Measurements from ENCODE around the gene DNMT3A. TPM values are rescaled to one million over a fixed set of nuclear protein-coding genes. Genes with fewer than 3 reads are reported as not detected.

Gene DNMT3A
- total RNA-seq, 2 experiments from 2014 or later = 87.1 to 87.6 TPM

DNA sequence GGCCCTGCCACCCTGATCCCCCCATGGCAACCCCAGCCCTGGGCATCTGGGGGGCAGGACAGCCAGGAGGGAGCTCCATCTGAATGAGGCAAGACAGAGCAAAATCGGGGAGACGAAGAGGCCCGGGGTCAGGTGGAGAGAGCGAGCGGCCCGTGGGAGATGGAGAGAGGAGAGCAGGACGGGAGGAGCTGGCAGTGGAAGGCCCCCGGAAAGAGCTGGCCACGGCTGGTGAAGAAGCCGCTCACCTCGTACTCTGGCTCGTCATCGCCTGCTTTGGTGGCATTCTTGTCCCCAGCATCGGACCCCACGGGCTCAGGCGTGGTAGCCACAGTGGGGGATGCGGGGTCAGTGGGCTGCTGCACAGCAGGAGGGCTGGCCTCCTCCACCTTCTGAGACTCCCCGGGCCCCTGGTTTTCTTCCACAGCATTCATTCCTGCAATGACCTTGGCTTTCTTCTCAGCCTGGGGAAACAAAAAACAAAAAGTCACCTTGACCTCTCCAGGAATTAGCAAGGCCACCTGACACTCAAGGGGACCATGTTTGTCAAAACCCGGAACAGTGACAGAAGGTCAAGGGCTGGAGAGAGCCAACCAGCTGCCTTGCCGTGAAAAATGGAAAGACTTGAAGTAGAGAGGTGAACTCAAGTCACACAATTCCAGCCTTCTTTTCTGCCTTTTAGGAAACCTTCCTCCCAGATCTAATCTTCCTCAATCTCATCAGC, 93.8 kb downstream of the DNMT3A start:
- POLR2A ChIA-PET = no interaction called here
- CTCF ChIA-PET = no interaction called here

DNA sequence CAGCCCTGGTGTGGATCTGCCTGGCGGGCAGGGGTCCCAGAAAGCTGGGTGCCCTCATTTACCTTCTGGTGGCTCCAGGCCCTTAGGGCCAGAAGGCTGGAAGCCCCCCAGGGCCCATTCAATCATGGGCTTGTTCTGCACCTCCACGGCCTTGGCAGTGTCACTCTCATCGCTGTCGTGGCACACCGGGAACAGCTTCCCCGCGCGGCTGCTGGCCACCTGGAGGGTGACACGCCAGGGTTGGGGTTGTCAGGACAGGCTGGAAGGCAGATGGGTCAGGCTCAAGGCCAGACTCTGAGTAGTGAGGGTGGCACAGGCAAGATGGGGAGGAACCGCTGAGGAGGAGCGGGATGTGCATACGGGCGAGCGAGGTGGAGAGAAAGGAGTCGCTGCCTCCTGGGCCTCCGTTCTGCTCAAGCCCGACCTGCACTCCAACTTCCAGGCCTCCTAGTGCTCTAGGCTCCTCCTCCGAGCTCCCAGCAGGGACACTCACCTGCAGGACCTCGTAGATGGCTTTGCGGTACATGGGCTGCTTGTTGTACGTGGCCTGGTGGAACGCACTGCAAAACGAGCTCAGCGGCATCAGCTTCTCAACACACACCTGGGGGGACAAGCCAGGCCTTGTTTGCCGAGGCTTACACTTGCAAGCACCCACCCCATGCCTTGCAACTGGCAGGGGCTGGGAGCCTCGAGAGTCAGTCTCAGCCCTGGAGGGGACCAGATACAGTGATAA, 95.0 kb downstream of the DNMT3A start:
- ChIA-PET POLR2A (no interaction called here), CTCF (no interaction called here)

DNA sequence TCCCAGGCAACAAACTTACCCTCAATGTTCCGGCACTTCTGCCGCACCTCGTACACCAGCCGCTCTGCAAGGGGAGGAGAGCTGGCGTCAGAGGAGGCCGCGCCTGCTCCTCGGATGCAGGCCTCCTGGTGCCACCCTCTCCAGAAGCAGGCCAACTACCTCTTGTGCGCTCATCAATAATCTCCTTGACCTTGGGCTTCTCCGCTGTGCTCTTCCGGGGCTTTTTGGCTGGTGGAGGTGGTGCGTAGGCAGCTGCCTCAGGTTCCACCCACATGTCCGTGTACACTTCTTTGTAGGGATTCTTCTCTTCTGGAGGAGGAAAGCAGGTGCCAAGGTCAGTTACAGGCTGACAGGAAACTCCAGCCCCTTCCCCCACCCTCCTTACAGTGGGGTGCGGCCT, 95.7 kb downstream of the DNMT3A start:
- ChIA-PET POLR2A (no interaction called here), CTCF (no interaction called here)

DNA sequence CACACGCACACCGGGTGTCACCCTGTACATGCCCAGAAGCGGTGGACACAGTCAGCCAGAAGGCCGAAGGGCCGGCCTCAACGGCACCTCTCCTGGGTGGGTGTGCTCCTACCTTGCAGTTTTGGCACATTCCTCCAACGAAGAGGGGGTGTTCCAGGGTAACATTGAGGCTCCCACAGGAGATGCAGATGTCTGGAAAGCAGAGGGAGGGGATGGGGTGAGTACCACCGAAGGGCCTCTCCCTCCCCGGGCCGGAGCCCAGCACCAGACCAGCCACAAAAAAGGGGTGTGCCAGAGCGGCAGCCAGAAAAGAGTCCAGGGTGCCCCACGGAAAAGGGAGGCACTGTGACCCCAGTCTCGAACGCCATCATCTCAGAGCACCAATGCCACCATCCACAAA, 96.6 kb downstream of the DNMT3A start:
- ChIA-PET POLR2A (no interaction called here), CTCF (no interaction called here)

DNA sequence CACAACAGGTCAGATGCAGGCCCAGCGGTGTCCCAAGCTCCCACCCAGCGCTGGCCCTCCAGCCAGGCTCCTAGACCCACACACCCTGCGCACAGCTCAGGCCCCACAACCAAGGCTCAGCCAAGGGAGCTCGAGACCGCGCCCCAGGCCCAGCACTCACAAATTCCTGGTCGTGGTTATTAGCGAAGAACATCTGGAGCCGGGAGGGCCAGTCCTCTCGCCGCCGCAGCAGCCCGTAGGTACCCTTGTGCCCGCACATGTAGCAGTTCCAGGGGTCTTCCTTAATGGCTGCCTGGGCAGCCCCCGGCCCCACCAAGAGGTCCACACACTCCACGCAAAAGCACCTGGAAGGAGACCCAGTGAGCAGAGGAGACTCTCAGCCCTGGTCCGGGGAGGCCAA, 97.7 kb downstream of the DNMT3A start:
- ChIA-PET POLR2A (no interaction called here), CTCF (no interaction called here)

DNA sequence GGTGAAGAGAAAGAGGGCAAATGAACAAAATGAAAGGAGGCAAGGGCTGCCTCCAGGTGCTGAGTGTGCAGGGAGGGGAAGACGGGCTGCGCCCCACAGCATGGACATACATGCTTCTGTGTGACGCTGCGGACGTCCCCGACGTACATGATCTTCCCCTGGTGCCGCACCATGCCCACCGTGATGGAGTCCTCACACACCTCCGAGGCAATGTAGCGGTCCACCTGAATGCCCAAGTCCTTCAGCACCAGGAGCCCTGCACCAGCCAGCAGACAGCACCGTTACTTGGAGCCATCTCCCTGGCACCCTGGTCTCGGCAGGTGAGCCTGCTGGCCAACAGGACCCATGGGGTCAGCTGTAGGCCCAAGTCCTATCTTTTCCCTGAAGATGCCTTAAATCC, 100.3 kb downstream of the DNMT3A start:
- ChIA-PET CTCF (interaction anchor here (1.2 to 1.8 kb wide), 2 partner anchors 36 to 45 kb away, joined by 3 to 4 read pairs; no protein-coding TSS in a partner anchor), POLR2A (no interaction called here)

DNA sequence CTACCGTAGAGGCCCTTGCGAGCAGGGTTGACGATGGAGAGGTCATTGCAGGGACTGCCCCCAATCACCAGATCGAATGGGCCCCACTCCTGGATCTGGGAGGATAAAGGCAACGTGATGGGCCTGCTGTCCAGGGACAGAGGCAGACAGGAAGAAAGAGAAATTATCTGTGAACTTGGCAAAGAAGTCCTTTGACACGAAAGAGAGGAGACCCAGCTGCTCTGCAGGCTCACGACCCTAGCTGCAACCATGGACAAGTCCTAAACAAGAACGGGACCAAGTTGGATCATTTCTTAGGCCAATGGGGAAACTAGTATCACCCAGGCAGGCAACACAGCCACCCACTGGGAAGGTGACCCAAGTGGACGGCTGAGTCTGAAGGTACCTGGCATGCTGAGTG, 101.1 kb downstream of the DNMT3A start:
- ChIA-PET CTCF (interaction anchor here (1.8 kb wide), 1 partner anchor 36 kb away, joined by 4 read pairs; no protein-coding TSS in a partner anchor), POLR2A (no interaction called here)

DNA sequence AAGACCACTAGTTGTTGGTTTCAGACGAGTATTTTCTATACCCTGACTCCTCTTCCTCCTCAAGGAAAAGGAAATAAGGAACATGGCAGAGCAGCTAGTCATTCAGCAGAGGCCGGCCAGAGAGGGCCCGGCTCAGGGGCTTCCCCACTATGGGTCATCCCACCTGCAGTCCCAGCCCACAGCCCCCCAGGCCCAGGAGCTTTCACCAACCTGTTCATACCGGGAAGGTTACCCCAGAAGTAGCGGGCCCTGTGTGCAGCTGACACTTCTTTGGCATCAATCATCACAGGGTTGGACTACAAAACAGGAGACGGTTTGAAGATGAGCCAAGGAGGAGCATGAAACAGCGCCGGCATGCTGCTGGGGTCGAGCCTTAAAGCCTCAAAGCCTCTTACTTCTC, 102.8 kb downstream of the DNMT3A start:
- CTCF ChIA-PET = no interaction called here
- POLR2A ChIA-PET = no interaction called here

DNA sequence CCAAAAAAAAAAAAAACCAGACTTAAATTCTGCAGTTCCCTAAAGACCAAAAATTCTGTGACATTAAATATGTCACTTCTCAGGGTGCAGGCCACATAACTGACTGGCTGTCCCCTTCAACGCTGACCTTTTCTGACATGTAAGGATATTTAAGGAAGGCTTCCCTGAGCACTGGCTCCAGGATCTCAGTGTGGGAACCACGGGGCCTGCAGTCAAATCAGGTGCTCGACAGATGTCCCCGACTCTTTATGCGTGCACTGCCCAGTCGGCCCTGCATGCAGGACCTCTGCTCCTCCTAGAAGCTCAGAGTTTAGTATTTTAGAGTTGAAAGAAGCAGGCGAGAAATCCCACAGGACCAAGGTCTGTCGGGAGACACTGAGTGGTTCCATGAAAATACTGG, 104.0 kb downstream of the DNMT3A start:
- CTCF ChIA-PET = no interaction called here
- POLR2A ChIA-PET = interaction anchor here (0.7 kb wide), 1 partner anchor 136 kb away, joined by 3 read pairs; no protein-coding TSS in a partner anchor

DNA sequence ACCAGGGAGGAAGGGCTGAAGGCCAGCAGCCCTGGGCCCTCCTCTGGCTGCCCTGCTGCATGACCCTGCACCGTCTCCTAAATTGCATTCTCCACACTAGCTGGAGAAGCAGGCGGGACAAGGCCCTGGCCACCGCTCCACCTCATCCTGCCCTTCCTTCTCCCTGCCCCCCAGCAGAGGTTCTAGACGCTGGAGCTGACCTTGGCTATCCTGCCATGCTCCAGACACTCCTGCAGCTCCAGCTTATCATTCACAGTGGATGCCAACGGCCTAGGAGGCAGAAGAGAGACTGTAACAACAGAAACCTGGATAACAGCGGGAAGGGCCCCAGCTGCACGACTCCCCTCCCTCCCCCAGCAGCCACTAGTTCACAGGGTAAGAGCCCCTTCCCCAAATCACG, 105.0 kb downstream of the DNMT3A start:
- ChIA-PET POLR2A (interaction anchor here (0.6 kb wide), 1 partner anchor 1389 kb away, joined by 3 read pairs; no protein-coding TSS in a partner anchor), CTCF (interaction anchor here (0.6 kb wide), 1 partner anchor 71 kb away, joined by 6 read pairs; no protein-coding TSS in a partner anchor)

DNA sequence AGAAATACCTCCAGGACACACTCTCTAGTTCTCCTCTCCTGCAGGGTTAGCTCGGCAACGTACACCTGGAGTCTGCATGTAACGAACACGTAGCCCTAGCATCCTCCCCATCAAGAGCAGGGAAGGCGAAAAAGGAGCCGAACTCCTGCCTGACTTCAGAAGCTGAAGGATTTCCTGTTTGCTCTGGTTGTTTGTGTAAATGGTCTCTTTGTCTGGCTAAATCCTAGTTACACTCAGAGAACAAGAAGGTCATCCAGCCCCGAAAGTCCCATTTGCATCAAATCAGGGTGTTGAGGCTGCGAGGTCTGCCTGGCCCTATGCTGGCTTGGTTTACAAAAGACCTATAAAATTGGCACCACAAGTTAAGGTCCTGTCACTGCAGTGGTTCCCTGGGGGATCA, 107.0 kb downstream of the DNMT3A start:
- ChIA-PET POLR2A (no interaction called here), CTCF (no interaction called here)

DNA sequence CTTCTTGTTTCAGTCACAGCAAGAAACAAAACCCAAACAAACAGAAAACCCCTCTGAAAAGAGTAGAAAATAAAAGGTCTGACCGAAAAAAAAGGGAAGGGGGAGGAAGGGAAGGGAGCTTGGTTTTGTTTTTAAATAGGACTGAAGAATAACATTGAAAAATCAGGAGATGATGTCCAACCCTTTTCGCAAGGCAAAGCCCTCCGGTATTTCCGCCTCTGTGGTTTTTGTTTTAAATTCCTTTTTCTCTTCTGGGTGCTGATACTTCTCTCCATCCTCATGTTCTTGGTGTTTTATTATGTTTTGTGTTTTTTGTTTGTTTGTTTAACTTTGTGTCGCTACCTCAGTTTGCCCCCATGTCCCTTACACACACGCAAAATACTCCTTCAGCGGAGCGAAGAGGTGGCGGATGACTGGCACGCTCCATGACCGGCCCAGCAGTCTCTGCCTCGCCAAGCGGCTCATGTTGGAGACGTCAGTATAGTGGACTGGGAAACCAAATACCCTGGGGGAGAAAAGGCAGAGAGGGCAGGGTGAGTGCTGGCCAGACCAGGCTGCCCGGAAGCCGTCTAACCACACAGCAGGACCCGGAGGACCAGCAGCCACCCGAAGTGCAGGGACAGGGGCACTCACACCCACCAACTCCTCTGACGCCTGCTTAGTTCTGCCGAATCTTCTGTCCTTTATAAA, 107.7 kb downstream of the DNMT3A start:
- CTCF ChIA-PET = no interaction called here
- POLR2A ChIA-PET = no interaction called here

DNA sequence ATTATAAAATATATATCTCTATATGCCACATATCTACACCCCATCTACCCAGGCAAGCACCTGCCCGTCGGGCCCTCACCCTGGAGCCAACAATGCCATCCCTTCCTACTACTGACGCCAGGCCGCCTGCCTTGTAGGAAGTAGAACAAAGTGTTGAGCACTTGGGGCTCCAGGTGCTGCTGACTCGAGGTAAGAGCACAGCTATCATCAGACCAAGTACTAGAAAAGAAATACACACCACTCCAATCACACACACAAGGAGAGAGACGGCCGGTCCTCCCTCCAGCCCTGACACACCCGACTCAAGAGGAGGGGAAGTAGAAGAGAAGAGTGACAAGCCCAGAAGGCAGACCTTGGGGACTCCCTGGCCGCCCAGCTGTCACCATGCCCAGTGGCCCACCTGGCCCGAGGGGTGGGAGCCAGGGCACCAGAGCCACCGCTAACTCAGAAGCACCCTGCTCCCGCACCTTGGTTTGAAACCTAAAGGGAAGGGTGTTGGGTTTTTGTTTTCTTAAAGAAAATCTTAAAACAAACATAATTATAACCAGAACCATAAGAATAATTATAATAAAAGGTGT, 109.4 kb downstream of the DNMT3A start:
- CTCF ChIA-PET = no interaction called here
- POLR2A ChIA-PET = no interaction called here

DNA sequence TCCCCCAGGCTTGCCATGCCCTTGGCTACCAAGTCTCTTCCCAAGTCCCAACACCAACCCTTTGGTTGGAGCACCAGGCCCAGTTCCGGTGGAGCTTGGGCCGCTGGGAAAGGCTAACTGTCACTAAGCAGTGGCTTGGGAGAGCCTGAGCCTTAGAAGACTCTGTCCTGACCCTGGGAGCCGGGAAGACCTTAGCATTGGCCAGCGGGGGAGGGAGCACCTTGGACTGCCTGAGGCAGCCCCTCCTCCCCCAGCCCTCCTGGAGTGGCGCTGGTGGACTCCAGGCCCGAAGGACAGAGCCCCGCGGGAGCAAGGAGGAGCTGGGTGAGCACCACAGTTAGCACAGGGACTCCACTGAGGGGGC, 110.8 kb downstream of the DNMT3A start:
- POLR2A ChIA-PET = interaction anchor here (1.1 kb wide), 1 partner anchor 24 kb away, joined by 3 read pairs; no protein-coding TSS in a partner anchor
- CTCF ChIA-PET = interaction anchor here (0.6 kb wide), 1 partner anchor 497 kb away, joined by 3 read pairs; no protein-coding TSS in a partner anchor

DNA sequence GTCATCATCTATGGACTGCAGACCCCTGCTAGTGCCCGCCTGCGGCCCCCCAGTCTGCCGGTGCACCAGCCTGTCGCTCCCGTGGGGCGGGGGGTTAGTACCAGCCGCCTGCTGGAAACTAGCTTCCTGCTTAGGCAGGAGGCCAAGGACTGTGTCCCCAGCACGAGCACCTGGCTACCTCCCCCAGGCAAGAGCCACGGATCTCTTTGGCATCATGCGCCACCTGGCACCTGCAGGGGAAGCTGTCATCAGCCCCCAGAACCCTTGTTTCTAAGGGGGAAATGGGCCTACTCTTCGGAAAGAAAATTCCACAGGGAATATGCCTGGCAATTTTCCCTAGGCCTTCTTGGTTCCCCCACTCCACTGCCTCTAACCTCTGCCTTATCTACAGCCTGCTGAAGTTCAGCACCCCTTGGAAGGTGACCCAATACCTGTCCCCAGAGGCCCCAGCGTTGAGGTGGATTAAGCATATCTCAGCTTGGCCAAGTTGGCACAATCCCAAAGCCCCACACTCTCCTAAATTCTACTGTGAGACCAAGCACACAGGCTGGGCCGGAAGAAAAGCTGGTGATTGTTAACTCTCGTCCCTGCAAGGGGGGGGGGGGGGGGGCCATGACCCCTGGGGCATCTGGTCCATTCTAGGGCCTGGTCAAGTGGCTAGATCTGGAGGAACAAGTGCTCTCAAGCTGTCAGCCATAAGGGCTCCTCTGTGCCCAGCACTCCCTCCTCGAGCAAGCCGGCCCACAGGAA, 111.4 kb downstream of the DNMT3A start:
- ChIA-PET POLR2A (interaction anchor here (1.1 kb wide), 1 partner anchor 23 kb away, joined by 3 read pairs; no protein-coding TSS in a partner anchor), CTCF (interaction anchor here (0.6 kb wide), 1 partner anchor 217 kb away, joined by 4 read pairs; no protein-coding TSS in a partner anchor)

DNA sequence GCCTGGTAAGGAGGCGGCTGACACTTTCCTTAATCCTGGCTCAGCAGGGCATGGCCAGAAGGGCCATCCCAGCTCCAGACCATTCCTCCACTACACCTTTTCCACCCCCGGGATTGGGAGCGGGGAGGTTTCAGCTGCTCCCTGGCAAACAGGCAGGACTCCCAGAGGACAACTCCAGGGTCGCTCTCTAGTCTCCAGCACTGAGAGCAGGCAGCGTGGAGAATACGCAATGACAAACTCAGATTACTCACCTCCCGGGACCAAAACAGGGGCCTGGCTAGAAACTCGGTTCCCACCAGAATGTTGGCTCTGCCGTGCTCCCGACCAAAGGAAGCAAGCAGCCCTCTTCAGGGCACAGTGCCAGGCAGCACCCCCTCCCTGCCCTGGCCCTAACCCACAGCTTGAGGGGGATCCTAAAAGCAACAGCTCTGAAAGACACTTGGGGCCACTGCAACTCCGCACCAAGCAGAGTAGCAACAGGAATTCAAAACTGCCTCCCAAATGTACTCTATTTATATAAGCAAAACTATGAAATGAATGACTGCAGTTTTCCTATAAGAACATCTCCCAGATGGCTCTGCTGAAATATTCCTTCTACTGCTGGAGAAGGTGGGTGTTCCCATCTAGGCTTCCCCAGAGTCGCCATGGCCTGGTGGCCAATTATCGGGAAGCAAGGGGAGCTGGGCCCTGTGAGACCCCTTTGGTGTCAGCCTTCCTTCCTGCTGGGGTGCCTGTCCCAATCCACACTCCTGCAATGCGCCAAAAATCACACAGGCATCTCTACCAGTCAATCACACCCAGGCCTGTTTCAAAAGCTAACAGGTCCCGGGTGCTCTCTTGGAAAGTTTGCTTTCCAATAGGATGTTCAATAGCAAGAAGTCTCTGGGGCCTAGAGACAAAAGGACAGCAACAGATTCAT, 112.2 kb downstream of the DNMT3A start:
- ChIA-PET POLR2A (no interaction called here), CTCF (interaction anchor here (0.6 kb wide), 1 partner anchor 218 kb away, joined by 4 read pairs; no protein-coding TSS in a partner anchor)

DNA sequence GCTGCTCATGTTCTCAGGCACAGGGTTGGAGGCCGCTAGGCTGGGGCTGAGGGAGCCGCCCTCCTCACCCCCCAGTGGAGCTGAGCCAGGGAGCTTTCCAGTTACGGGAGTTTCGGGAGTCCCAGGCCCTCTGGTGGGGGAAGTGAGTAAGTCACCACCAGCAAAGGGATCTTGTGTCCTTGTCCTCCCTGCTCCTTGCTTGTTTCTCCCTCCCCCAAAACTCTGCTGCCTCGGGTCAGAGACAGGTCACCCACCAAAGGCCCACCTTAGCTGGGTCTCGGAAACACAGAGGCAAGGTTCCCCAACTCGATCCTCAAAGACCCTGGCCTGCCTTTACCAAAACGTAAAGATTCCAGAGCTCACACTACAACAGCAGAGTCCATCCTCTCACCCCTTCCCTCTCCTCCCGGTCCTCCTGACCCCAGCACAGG, 112.9 kb downstream of the DNMT3A start:
- ChIA-PET POLR2A (no interaction called here), CTCF (interaction anchor here (1.1 kb wide), 1 partner anchor 16 kb away, joined by 3 read pairs; no protein-coding TSS in a partner anchor)

DNA sequence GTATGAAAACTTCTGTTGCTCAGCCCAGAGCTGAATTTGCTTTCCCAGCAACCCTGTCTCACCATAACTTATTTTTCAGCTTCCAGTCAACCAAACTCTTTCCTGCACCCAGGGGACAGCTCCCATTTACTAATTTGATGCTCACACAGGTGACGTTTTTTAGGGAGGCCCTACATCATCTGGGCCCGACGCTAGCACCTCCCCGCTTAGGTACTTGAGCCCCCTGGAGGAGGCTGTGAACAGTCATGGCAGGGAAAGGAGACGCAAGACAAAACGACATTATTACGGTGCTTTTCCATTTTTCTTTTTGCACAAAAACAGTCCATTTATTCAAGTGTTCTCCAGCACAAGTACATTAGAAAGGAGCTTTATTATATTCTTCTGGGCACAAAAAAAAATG, 114.1 kb downstream of the DNMT3A start:
- ChIA-PET POLR2A (no interaction called here), CTCF (interaction anchor here (0.6 kb wide), 1 partner anchor 62 kb away, joined by 3 read pairs; no protein-coding TSS in a partner anchor)
